ENCODE results near the gene CALN1.

Gene CALN1

GRCh38 chr7:72326365-72326764 is 85.8 kb downstream of the CALN1 start:
- no peak overlapping the region for H3K27ac ChIP-seq
- TF ChIP-seq CTCF (conservative IDR thresholded peaks at IDR 0.05): no peak

- no peak overlapping the region for H3K27ac ChIP-seq
These were observed 86.6 kb downstream of the CALN1 start for GRCh38 chr7:72325561-72325960.

GRCh38 chr7:72321637-72322036 is 90.5 kb downstream of the CALN1 start:
- TF ChIP-seq ZFX (IDR thresholded peaks at IDR 0.05) (no peak), CTCF (conservative IDR thresholded peaks at IDR 0.05) (no peak)
- H3K27ac ChIP-seq: no peak overlapping the region

More at GRCh38 chr7:72325561-72325960, 86.6 kb downstream of the CALN1 start:
- TF ChIP-seq CTCF (conservative IDR thresholded peaks at IDR 0.05) (no peak), ZFX (IDR thresholded peaks at IDR 0.05) (no peak)

- H3K27ac ChIP-seq: no peak overlapping the region
- TF ChIP-seq ZFX (IDR thresholded peaks at IDR 0.05): no peak
These were observed 91.1 kb downstream of the CALN1 start for GRCh38 chr7:72321081-72321480.

- no peak for TF ChIP-seq CTCF (conservative IDR thresholded peaks at IDR 0.05)
- no peak for TF ChIP-seq ZFX (IDR thresholded peaks at IDR 0.05)
- H3K27ac ChIP-seq: no peak overlapping the region
These were observed 94.8 kb downstream of the CALN1 start for GRCh38 chr7:72317341-72317740.

GRCh38 chr7:72316148-72316547 is 96.0 kb downstream of the CALN1 start:
- TF ChIP-seq CTCF (conservative IDR thresholded peaks at IDR 0.05): no peak
- TF ChIP-seq ZFX (IDR thresholded peaks at IDR 0.05): no peak
- H3K27ac ChIP-seq: no peak overlapping the region

GRCh38 chr7:72313906-72314305 is 98.2 kb downstream of the CALN1 start:
- H3K27ac ChIP-seq: no peak overlapping the region
- TF ChIP-seq CTCF (conservative IDR thresholded peaks at IDR 0.05) (no peak), ZFX (IDR thresholded peaks at IDR 0.05) (no peak)

GRCh38 chr7:72310301-72310700 is 101.8 kb downstream of the CALN1 start:
- TF ChIP-seq CTCF (conservative IDR thresholded peaks at IDR 0.05): no peak

More at GRCh38 chr7:72310301-72310700, 101.8 kb downstream of the CALN1 start:
- no peak overlapping the region for H3K27ac ChIP-seq
